Mammary epithelial cell (primary cell): ENCODE data around the gene CLDN1.

Source experiments
- EZH2 ChIP-seq: IDR thresholded peaks from 2 replicates; pipeline ENCODE4 v1.6.1; 2012; ENCODE audit warnings: low read length, inconsistent platforms, borderline replicate concordance
- TF ChIP-seq, protein P1 (sequence below), 2 donors: IDR thresholded peaks in 1 of 2; conservative IDR thresholded peaks in 1 of 2; 2 replicates each; pipeline ENCODE4 v1.5.1; 2011 to 2012; ENCODE audit warnings: inconsistent platforms in 2 of 2, low read length in 2 of 2, mild to moderate bottlenecking in 2 of 2, control low read depth in 1 of 2, low read depth in 1 of 2; ENCODE audit not compliant: insufficient read depth in 1 of 2; ENCODE audit errors: extremely low read depth in 1 of 2

DNA sequence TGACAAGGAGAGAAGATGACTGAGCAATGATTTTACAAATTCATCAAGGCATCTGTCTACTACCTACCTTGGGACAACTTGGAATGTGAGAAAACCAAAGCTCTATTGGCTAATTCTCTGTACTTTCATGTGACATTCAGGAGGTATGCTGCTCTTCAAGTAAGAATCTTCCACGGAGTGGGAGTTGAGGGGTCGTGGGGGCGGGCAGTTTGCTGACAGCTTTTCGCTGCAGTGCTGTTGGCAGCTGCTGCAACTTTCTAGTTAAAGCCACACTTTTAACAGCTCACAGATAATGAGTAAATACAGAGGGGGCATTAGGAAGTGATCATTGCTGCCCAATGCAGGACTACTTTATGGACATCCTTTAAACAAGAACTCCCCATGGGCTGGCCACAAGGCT, 22.3 kb downstream of the CLDN1 start:
- TF ChIP-seq, protein P1, sequence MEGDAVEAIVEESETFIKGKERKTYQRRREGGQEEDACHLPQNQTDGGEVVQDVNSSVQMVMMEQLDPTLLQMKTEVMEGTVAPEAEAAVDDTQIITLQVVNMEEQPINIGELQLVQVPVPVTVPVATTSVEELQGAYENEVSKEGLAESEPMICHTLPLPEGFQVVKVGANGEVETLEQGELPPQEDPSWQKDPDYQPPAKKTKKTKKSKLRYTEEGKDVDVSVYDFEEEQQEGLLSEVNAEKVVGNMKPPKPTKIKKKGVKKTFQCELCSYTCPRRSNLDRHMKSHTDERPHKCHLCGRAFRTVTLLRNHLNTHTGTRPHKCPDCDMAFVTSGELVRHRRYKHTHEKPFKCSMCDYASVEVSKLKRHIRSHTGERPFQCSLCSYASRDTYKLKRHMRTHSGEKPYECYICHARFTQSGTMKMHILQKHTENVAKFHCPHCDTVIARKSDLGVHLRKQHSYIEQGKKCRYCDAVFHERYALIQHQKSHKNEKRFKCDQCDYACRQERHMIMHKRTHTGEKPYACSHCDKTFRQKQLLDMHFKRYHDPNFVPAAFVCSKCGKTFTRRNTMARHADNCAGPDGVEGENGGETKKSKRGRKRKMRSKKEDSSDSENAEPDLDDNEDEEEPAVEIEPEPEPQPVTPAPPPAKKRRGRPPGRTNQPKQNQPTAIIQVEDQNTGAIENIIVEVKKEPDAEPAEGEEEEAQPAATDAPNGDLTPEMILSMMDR (conservative IDR thresholded peaks at IDR 0.05 in 1 of 2, IDR thresholded peaks at IDR 0.05 in 1 of 2; ENCODE audit: extremely low read depth in 1 of 2, insufficient read depth in 1 of 2, low read depth in 1 of 2, low read length in 2 of 2): no peak
- no peak for TF ChIP-seq EZH2
